Endothelial cell (in vitro differentiated cells): Measurements from ENCODE around the gene IRF9. TPM values are rescaled to one million over a fixed set of nuclear protein-coding genes. Genes with fewer than 3 reads are reported as not detected.

Experiments
- DNase-seq: peaks from one replicate; pipeline ENCODE4 v3.0.0; 2021; ENCODE audit warnings: low spot score
- H3K27ac Mint-ChIP-seq: one replicate; pipeline ENCODE4 v1.8.0; 2021; ENCODE audit warnings: mixed read lengths, inconsistent platforms; ENCODE audit not compliant: unreplicated experiment
- H3K27me3 Mint-ChIP-seq: one replicate; pipeline ENCODE4 v1.8.0; 2021; ENCODE audit warnings: mild to moderate bottlenecking, moderate library complexity, mixed read lengths, inconsistent platforms; ENCODE audit not compliant: unreplicated experiment
- H3K36me3 Mint-ChIP-seq: one replicate; pipeline ENCODE4 v1.8.0; 2021; ENCODE audit warnings: mild to moderate bottlenecking, low read depth, mixed read lengths, inconsistent platforms; ENCODE audit not compliant: unreplicated experiment
- H3K4me1 Mint-ChIP-seq: one replicate; pipeline ENCODE4 v1.8.0; 2021; ENCODE audit warnings: mild to moderate bottlenecking, mixed read lengths, inconsistent platforms; ENCODE audit not compliant: unreplicated experiment
- H3K4me3 Mint-ChIP-seq: one replicate; pipeline ENCODE4 v1.8.0; 2021; ENCODE audit warnings: mild to moderate bottlenecking, mixed read lengths, inconsistent platforms; ENCODE audit not compliant: unreplicated experiment
- H3K9me3 Mint-ChIP-seq: one replicate; pipeline ENCODE4 v1.8.0; 2021; ENCODE audit warnings: mixed read lengths, inconsistent platforms; ENCODE audit not compliant: unreplicated experiment
- total RNA-seq: library from RNA; stranded (reverse); fragmentation: NEBNext Ultra II Directional; extraction: Animal tissue kit (Norgen Biotek cat#: 25700); gene quantifications from one replicate; pipeline ENCODE4 v1.2.1, GENCODE V29; 2021; ENCODE audit not compliant: unreplicated experiment
- TF ChIP-seq, protein P1 (sequence below): fragments of 200-600 bp; sonication (generic); IDR thresholded peaks from one replicate; pipeline ENCODE4 v1.5.0; 2021; ENCODE audit warnings: antibody characterized with exemption; ENCODE audit not compliant: unreplicated experiment

The IRF9 gene
- total RNA-seq, 1 donor from 2014 or later, result 25.7 TPM

DNA sequence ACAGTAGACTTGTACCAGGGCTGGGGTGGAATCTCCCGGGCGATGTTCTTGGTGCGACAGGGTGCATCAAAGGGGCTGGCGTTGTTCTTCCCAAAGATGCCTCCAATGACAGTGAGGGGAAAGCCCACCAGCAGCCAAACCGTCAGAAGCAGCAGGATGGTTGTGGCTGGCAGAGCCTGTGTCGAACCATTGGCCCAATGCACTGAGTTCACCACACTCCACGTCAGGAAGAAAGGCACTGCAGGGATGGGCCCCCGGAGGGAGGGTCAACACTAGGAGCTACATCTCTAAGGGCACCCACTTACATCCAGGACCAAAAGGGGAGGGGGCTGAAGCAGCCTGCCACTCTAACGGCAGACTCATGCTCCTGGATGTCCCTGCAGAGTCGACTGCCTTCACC, 29.4 kb downstream of the IRF9 start:
- H3K27me3 Mint-ChIP-seq, result peaks cover 28% of the 10 kb centered on the region
- peaks cover 22% of the 10 kb centered on the region for H3K4me1 Mint-ChIP-seq
- peaks cover 38% of the 10 kb centered on the region for H3K36me3 Mint-ChIP-seq
- DNase-seq, result no peak
- no peaks in the 10 kb centered on the region for H3K9me3 Mint-ChIP-seq
- no peak overlapping the region for H3K27ac Mint-ChIP-seq
- TF ChIP-seq, protein P1, sequence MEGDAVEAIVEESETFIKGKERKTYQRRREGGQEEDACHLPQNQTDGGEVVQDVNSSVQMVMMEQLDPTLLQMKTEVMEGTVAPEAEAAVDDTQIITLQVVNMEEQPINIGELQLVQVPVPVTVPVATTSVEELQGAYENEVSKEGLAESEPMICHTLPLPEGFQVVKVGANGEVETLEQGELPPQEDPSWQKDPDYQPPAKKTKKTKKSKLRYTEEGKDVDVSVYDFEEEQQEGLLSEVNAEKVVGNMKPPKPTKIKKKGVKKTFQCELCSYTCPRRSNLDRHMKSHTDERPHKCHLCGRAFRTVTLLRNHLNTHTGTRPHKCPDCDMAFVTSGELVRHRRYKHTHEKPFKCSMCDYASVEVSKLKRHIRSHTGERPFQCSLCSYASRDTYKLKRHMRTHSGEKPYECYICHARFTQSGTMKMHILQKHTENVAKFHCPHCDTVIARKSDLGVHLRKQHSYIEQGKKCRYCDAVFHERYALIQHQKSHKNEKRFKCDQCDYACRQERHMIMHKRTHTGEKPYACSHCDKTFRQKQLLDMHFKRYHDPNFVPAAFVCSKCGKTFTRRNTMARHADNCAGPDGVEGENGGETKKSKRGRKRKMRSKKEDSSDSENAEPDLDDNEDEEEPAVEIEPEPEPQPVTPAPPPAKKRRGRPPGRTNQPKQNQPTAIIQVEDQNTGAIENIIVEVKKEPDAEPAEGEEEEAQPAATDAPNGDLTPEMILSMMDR, result no peak
- H3K4me3 Mint-ChIP-seq, result no peak overlapping the region

DNA sequence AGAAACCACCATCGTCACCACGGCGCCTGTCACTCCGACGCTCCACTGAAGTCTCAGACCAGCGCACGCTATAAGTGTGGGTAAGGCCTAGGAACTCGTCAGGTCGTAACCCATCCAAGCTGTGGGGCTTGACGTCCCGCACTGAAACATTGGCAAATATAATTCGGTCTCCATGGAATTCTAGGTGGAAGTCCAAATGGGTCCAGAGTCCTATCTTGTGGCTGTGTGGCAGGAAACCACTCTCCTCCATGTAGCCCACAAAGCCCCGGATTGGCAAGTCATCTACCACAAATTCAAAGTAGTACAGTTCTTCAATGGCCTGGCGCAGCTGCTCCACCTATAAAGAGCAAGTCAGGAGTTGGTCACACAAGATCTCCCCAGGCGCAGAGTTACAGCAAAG, 31.9 kb downstream of the IRF9 start:
- H3K4me3 Mint-ChIP-seq, result peak overlapping the region; percentile 39
- no peak overlapping the region for H3K27ac Mint-ChIP-seq

DNA sequence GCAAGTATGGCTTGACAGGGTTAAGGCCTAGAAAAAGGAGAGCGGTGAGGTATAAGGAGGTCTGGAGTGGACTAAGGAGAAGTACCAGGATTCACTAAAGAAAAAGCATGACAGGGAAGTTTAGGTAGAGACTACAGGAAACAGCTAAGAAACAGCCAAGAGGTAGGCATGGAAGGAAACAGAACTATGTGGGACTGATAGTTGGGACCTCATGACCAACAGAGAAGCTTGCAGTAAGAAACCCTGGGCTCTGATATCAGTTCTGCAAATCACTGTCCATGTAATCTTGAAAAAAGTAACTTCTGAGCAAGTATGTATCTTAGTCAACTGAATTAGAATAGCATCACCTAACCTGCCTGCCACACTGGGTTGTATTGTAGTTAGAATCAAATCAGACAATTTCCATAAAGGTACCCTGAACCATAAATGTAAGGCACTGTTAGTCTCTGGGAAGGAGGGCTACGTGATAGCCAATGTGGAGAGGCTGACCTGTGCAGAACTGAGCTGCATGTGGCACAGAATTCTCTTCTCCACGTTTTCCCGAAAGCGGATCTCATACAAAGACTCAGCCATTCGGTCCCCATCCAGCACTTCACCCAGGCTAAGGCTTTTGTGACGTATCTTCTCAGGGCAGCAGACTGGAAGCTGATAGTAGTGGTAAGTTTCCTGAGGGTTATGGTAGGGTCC, 33.3 kb downstream of the IRF9 start:
- H3K27ac Mint-ChIP-seq, result peak overlapping the region; percentile 73

More for the DNA sequence above, 31.9 kb downstream of the IRF9 start:
- TF ChIP-seq, protein P1, result no peak
- peaks cover 23% of the 10 kb centered on the region for H3K27me3 Mint-ChIP-seq
- peaks cover 38% of the 10 kb centered on the region for H3K36me3 Mint-ChIP-seq
- peaks cover 28% of the 10 kb centered on the region for H3K4me1 Mint-ChIP-seq
- no peak for DNase-seq
- no peaks in the 10 kb centered on the region for H3K9me3 Mint-ChIP-seq

DNA sequence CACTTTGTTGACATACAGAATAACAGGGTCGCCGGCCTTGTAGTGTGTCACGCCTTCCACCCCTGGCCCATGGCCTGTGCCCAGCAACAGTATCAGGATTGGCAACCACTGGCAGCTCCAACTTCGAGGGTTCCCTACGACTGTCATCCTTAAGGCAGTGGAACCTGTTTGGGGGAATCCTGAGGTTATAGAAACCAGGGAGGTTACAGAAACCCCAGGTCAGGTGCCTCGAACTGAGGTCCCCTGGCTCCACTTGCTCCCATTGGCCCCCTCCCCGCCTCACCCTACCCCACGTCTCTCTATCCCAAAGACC, 33.8 kb downstream of the IRF9 start:
- H3K27ac Mint-ChIP-seq, result peak overlapping the region; percentile 73
- H3K9me3 Mint-ChIP-seq, result no peaks in the 10 kb centered on the region
- no peak for DNase-seq
- peaks cover 36% of the 10 kb centered on the region for H3K36me3 Mint-ChIP-seq
- H3K4me1 Mint-ChIP-seq, result peaks cover 24% of the 10 kb centered on the region
- TF ChIP-seq, protein P1, result no peak
- peak overlapping the region; percentile 92 for H3K4me3 Mint-ChIP-seq
- H3K27me3 Mint-ChIP-seq, result peaks cover 22% of the 10 kb centered on the region

More for the DNA sequence above, 33.3 kb downstream of the IRF9 start:
- Mint-ChIP-seq H3K9me3 (no peaks in the 10 kb centered on the region), H3K4me1 (peaks cover 26% of the 10 kb centered on the region), H3K4me3 (peak overlapping the region; percentile 92), H3K36me3 (peaks cover 38% of the 10 kb centered on the region), H3K27me3 (peaks cover 23% of the 10 kb centered on the region)
- no peak for DNase-seq
- TF ChIP-seq, protein P1, result no peak

DNA sequence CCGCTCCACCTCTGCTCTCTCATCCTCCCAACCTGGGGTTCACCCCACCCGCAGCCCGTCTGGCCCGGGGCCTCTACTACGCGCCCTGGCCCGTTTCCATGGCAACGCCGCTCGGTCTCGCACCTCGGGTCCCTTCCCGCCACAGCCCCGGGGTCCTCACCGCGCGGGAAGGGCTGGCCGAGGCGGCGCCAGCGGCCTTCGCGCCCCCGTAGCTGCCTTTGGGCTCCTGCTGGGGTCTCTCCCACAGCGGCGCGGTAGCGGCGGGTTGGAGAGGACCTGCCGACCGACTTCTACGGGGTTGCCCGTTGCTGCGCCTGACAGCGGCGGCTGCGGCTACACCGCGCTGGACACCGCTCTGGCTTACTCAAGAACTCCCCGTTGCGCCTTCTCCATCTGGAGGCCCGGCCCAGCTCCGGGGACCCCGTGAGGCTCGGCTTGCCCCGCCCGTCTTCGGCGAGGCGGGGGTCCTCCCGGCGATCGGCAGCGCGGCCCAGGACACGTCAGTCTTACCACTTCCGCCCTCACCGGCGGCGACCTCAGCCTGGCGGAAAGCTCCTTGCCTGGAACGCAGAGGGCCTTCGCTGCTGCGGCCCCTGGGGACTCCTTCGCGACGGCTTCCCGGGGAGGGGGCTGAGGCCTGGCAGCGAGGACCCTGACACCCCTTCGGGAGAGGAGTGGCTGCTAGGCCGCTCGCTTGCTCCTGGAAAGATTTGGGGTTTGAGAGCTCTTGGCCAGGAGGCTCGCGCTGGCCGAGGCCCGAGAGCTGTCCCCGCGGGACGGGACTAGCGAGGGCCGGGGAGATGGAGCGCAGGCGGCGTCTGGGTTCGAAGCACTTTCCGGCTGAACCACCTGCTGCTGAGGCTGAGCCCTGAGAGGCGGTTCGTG, 34.4 kb downstream of the IRF9 start, which contains the start of gene TM9SF1:
Gene TM9SF1 (minus strand): TSS at position 256 of the 885 bp plus-strand sequence. CDS start 422 bp downstream, outside the sequence.
- Mint-ChIP-seq H3K27ac (peak within 1 kb of the TSS; percentile 98), H3K9me3 (no peaks in the 10 kb centered on the region), H3K4me3 (peak within 1 kb of the TSS; percentile 97), H3K36me3 (peaks cover 33% of the 10 kb centered on the region), H3K27me3 (peaks cover 21% of the 10 kb centered on the region), H3K4me1 (peaks cover 24% of the 10 kb centered on the region)
- TF ChIP-seq, protein P1, result no peak
- DNase-seq, result peak; percentile 77
